ENCODE data around the gene GPR12.

- TF ChIP-seq CTCF (IDR thresholded peaks at IDR 0.05) (no peak), POLR2A (IDR thresholded peaks at IDR 0.05) (no peak)
Measured at GRCh38 chr13:26742691-26743358, 17.8 kb downstream of the GPR12 start.
